Mucosa of descending colon (tissue), 3 donors: ENCODE data around the gene COMT. TPM values are rescaled to one million over a fixed set of nuclear protein-coding genes. Genes with fewer than 3 reads are reported as not detected.

Experiments
- ATAC-seq: fragments of 200-7000 bp; cut with Tn5 transposase; one replicate; pipeline ENCODE4 v1.9.1; 2020; ENCODE audit warnings: mild to moderate bottlenecking, moderate library complexity
- DNase-seq, 3 donors: peaks; one replicate each; pipeline ENCODE4 v3.0.0-alpha.2; 2020
- H3K36me3 ChIP-seq: fragments of 200-600 bp; one replicate; pipeline ENCODE4 v1.8.0; 2021; ENCODE audit warnings: low read depth, mild to moderate bottlenecking
- H3K4me1 ChIP-seq: fragments of 200-600 bp; one replicate; pipeline ENCODE4 v1.8.0; 2021; ENCODE audit warnings: low read depth, mild to moderate bottlenecking
- H3K4me3 ChIP-seq: fragments of 200-600 bp; one replicate; pipeline ENCODE4 v1.8.0; 2021; ENCODE audit warnings: mild to moderate bottlenecking
- H3K9me3 ChIP-seq: fragments of 200-600 bp; one replicate; pipeline ENCODE4 v1.8.0; 2021; ENCODE audit warnings: mild to moderate bottlenecking
- intact Hi-C, 2 donors: fragments of 100-400 bp; cut with DNase I in 1 of 2; cut with micrococcal nuclease in 1 of 2; formaldehyde crosslinking; loops; one replicate each; pipeline versions ENCODE4 v1.11.0 to v1.11.1; 2022; cut with DNase I, micrococcal nuclease
- microRNA-seq: library from miRNA; unstranded; fragments of <30 nt; microRNA quantifications from one replicate; pipeline ENCODE4, GENCODE V29; 2019
- total RNA-seq, 3 donors: library from RNA; stranded (reverse); fragmentation: NEBNext Ultra II Directional in 2 of 3; extraction: Animal tissue kit (Norgen Biotek cat#: 25700) in 2 of 3; gene quantifications; one replicate each; pipeline versions ENCODE4 v1.2.1 to v1.2.4, GENCODE V29; 2021 to 2023
- TF ChIP-seq, protein P1 (sequence below): fragments of 200-600 bp; IDR thresholded peaks from one replicate; pipeline ENCODE4 v1.8.0; 2022; ENCODE audit warnings: antibody characterized with exemption, mild to moderate bottlenecking
- donor health status: DM: no; HTN: no; CAD: no; lungs with moderate emphysema.
- donor health status: DM: no; HTN: no; CAD: no.
- donor health status: DM: no; HTN: yes; CAD: no.

COMT gene
- total RNA-seq, 3 donors from 2014 or later, result 61.2 to 88.7 (median 70.7) TPM

DNA sequence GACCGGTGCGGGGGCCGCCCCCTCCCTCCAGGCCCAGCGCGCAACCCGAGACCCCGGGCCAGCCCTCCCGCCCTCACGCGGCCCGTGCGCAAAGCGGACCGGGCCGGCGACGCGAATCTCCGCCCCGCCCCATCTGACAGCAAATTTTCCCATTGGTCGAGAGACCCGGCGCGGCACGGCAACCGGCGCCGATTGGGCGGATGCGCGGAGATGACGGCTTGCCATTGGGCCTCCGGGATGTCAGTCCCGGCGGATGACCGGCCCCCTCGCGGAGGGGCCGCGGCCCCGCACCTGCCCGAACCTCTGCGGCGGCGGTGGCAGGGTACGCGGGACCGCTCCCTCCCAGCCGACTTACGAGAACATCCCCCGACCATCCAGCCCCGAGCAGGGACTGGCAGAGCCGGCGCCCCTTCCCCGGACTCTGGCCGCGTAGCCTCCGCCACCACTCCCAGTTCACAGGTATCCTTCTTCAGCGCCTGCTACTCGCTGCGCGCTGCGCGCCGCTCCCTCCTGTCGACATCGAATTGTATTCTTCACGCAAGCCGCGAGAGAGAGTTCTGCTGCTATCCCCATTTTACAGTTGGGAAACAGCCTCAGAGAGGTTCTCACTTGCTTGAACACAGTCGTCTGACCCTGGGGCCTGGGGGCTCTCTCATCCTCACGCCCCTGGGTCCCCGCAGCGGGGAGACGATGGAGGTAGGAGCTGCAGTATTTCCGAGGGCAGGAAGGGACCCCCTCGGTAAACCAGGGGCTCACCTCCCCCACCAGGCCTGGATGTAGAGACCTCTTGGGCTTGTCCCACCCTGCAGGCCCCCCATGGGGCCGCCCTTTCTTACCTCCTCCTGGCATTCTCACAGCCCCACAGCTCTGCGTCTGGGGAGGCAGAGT, 75.4 kb downstream of the COMT start, which contains the start of gene ARVCF:
Gene ARVCF (minus strand): TSS at position 90 of the 888 bp plus-strand sequence. CDS start 26,029 bp downstream, outside the sequence.
- TF ChIP-seq, protein P1, sequence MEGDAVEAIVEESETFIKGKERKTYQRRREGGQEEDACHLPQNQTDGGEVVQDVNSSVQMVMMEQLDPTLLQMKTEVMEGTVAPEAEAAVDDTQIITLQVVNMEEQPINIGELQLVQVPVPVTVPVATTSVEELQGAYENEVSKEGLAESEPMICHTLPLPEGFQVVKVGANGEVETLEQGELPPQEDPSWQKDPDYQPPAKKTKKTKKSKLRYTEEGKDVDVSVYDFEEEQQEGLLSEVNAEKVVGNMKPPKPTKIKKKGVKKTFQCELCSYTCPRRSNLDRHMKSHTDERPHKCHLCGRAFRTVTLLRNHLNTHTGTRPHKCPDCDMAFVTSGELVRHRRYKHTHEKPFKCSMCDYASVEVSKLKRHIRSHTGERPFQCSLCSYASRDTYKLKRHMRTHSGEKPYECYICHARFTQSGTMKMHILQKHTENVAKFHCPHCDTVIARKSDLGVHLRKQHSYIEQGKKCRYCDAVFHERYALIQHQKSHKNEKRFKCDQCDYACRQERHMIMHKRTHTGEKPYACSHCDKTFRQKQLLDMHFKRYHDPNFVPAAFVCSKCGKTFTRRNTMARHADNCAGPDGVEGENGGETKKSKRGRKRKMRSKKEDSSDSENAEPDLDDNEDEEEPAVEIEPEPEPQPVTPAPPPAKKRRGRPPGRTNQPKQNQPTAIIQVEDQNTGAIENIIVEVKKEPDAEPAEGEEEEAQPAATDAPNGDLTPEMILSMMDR, result no peak
- DNase-seq (peak; percentile 92 to 95 (median 94)), ATAC-seq (peak; percentile 78)
- H3K4me3 ChIP-seq, result peak within 1 kb of the TSS; percentile 51
- peaks cover 16% of the 10 kb centered on the region for H3K4me1 ChIP-seq
- H3K36me3 ChIP-seq, result no peaks in the 10 kb centered on the region
- intact Hi-C loops, result no loop called here
- H3K9me3 ChIP-seq, result no peaks in the 10 kb centered on the region

DNA sequence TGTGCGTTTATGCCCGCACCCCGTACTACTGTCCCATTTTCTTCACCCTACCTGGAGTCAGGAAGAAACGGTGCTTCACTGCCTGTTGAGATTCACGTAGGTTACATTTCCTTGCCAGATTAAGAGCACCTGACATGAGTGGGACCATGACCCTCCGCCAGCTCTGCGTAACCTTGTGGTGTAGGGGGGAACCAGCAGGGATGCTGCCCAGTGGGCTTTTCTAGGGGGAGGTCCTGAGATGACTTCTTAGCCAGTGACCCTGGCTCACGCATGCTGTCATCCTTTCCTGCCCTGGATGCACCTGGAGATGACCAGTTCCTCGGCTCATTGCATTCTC, 76.0 kb downstream of the COMT start:
- intact Hi-C loops, result no loop called here
- TF ChIP-seq, protein P1, result no peak
- Histone ChIP-seq H3K36me3 (no peaks in the 10 kb centered on the region), H3K4me3 (no peak overlapping the region), H3K4me1 (peaks cover 22% of the 10 kb centered on the region), H3K9me3 (no peaks in the 10 kb centered on the region)
- DNase-seq (peak in 1 of 3 donors; percentile 48), ATAC-seq (no peak)

DNA sequence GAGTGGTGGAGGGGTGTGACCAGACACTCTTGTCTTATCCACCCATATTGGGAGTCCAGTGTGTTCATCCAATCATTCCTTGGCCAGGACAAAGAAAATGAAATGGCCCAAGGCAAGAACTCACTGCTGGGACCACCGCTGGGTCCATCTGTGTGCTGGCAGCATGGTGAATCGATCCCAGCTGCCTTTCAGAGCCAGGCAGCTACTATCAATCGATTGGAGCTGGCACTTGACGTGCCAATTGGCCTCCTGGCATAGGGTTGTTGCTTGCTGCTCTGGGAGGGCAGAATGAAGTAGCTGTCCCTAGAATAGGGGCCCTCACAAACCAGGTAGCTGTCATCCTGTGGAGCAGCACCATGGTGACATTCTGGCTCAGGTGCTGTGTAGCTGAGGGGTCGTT, 76.4 kb downstream of the COMT start:
- DNase-seq (peak in 1 of 3 donors; percentile 22), ATAC-seq (no peak)
- H3K4me3 ChIP-seq, result no peak overlapping the region
- no peaks in the 10 kb centered on the region for H3K9me3 ChIP-seq
- TF ChIP-seq, protein P1, result no peak
- H3K36me3 ChIP-seq, result no peaks in the 10 kb centered on the region
- intact Hi-C loops, result no loop called here
- H3K4me1 ChIP-seq, result peaks cover 22% of the 10 kb centered on the region

Small RNAs within 50 kb of the gene (microRNA-seq; reads per million reads assigned to microRNA genes)
- gene MIR4761, result not detected

Other genes starting within 250 kb of the COMT start
- 10 to 100 TPM in 1 of 3 donors, 1 to 10 TPM in 2; 1.2 to 17.8 (median 2.7) TPM for gene SEPTIN5, start 227.3 kb upstream of the COMT start, total RNA-seq
- 1 to 10 TPM in 1 of 3 donors, under 1 TPM in 2; 0.34 to 1.5 (median 0.41) TPM for gene GP1BB, start 218.2 kb upstream of the COMT start, total RNA-seq
- 1 to 10 TPM in 2 of 3 donors, under 1 TPM in 1; 0.90 to 4.1 (median 2.9) TPM for gene TBX1, start 181.0 kb upstream of the COMT start, total RNA-seq
- 1 to 10 TPM; 2.7 to 4.7 (median 3.4) TPM for gene GNB1L, start 86.9 kb upstream of the COMT start, total RNA-seq
- gene RTL10, start 86.9 kb upstream of the COMT start, total RNA-seq, result 10 to 100 TPM; 10.1 to 12.2 (median 11.9) TPM
- 10 to 100 TPM; 20.9 to 23.6 (median 22.6) TPM for gene TXNRD2, start within 50 bp of the COMT start, total RNA-seq
- gene ARVCF, start 75.1 kb downstream of the COMT start, total RNA-seq, result 10 to 100 TPM; 11.2 to 15.3 (median 15.1) TPM
- 10 to 100 TPM; 17.5 to 29.7 (median 27.6) TPM for gene TANGO2, start 79.3 kb downstream of the COMT start, total RNA-seq
- gene DGCR8, start 138.5 kb downstream of the COMT start, total RNA-seq, result 10 to 100 TPM; 39.0 to 48.8 (median 48.4) TPM
- gene RANBP1, start 174.3 kb downstream of the COMT start, total RNA-seq, result 100 to 1,000 TPM in 1 of 3 donors, 10 to 100 TPM in 2; 58.4 to 102 (median 66.0) TPM
- 10 to 100 TPM; 34.4 to 50.0 (median 37.6) TPM for gene TRMT2A, start 175.5 kb downstream of the COMT start, total RNA-seq
- 10 to 100 TPM; 27.7 to 53.0 (median 42.2) TPM for gene ZDHHC8, start 190.0 kb downstream of the COMT start, total RNA-seq
- gene CCDC188, start 209.3 kb downstream of the COMT start, total RNA-seq, result under 1 TPM; 0.41 to 0.98 (median 0.65) TPM